T-cell (primary cell): ENCODE data around the gene LHFPL3. TPM values are rescaled to one million over a fixed set of nuclear protein-coding genes. Genes with fewer than 3 reads are reported as not detected.
A peak's percentile ranks its signal among the peaks of the same experiment; 100 is the strongest.

Experiments
- ATAC-seq, 4 experiments: fragments of 200-7000 bp in 3 of 4; fragments of 150-1000 bp in 1 of 4; cut with Tn5 transposase; replicated peaks in 1 of 4; 1 replicate in 3 of 4; 2 replicates in 1 of 4; pipeline ENCODE4 v1.10.0; 2021; ENCODE audit warnings: moderate library complexity in 3 of 4, mild to moderate bottlenecking in 2 of 4, moderate number of reproducible peaks in 1 of 4
- CTCF ChIA-PET, 2 donors: fragments of 300-600 bp; sonication (Branson Sonifier 250); formaldehyde crosslinking; loops; one replicate each; lab custom pipeline; 2022; ENCODE audit warnings: antibody characterized with exemption in 2 of 2; lab: Charles Lee
- POLR2A ChIA-PET, 2 donors: fragments of 300-600 bp; sonication (Branson Sonifier 250); formaldehyde crosslinking; loops; one replicate each; lab custom pipeline; 2022; ENCODE audit warnings: antibody characterized with exemption in 2 of 2; lab: Charles Lee
- DNase-seq, 35 experiments: peaks; one replicate each; pipeline versions ENCODE4 v3.0.0 to v3.0.0-alpha.2; 2013 to 2023
- H3K27ac ChIP-seq: one replicate; pipeline ENCODE4 v1.5.1; 2013; ENCODE audit warnings: low read length
- H3K27me3 ChIP-seq, 2 experiments: replicated peaks in 1 of 2; 1 replicate in 1 of 2; 2 replicates in 1 of 2; pipeline versions ENCODE4 v1.6.1 to v1.7.0; 2013; ENCODE audit warnings: low read length in 1 of 2, mixed read lengths in 1 of 2; ENCODE audit not compliant: control insufficient read depth in 2 of 2, insufficient read depth in 2 of 2; ENCODE audit errors: extremely low read depth in 1 of 2
- H3K36me3 ChIP-seq, 2 donors: 1 replicate in 1 of 2; 2 replicates in 1 of 2; pipeline versions ENCODE4 v1.6.1 to v1.7.0; 2013; ENCODE audit warnings: low read length in 1 of 2; ENCODE audit not compliant: control insufficient read depth in 2 of 2, insufficient read depth in 1 of 2; ENCODE audit errors: extremely low read depth in 1 of 2
- H3K4me1 ChIP-seq, 2 experiments: 1 replicate in 1 of 2; 2 replicates in 1 of 2; pipeline versions ENCODE4 v1.6.1 to v1.7.0; 2013; ENCODE audit warnings: low read length in 2 of 2, mixed read lengths in 1 of 2; ENCODE audit not compliant: insufficient read depth in 2 of 2, control insufficient read depth in 1 of 2; ENCODE audit errors: extremely low read depth in 1 of 2
- H3K4me3 ChIP-seq, 2 donors: 1 replicate in 1 of 2; 2 replicates in 1 of 2; pipeline versions ENCODE4 v1.5.1 to v1.7.0; 2013; ENCODE audit warnings: mild to moderate bottlenecking in 2 of 2, low read length in 1 of 2, moderate library complexity in 1 of 2; ENCODE audit not compliant: control insufficient read depth in 1 of 2; ENCODE audit errors: extremely low read depth in 1 of 2
- H3K9me3 ChIP-seq: 2 replicates; pipeline ENCODE4 v1.7.0; 2013
- H3K27ac Mint-ChIP-seq, 2 donors: one replicate each; pipeline ENCODE4 v1.8.0; 2020 to 2021; ENCODE audit warnings: mild to moderate bottlenecking in 2 of 2, mixed read lengths in 2 of 2
- H3K27me3 Mint-ChIP-seq, 2 donors: one replicate each; pipeline ENCODE4 v1.8.0; 2021 to 2022; ENCODE audit warnings: mixed read lengths in 2 of 2
- H3K36me3 Mint-ChIP-seq: one replicate; pipeline ENCODE4 v1.8.0; 2021; ENCODE audit warnings: mixed read lengths
- H3K4me1 Mint-ChIP-seq, 3 donors: one replicate each; pipeline ENCODE4 v1.8.0; 2020 to 2022; ENCODE audit warnings: mixed read lengths in 3 of 3, mild to moderate bottlenecking in 1 of 3
- H3K4me3 Mint-ChIP-seq, 3 donors: one replicate each; pipeline ENCODE4 v1.8.0; 2020 to 2022; ENCODE audit warnings: mild to moderate bottlenecking in 3 of 3, mixed read lengths in 3 of 3, moderate library complexity in 3 of 3
- H3K9me3 Mint-ChIP-seq, 3 donors: one replicate each; pipeline ENCODE4 v1.8.0; 2020 to 2022; ENCODE audit warnings: mixed read lengths in 3 of 3
- WGBS: methylation state at CpG from one replicate; pipeline ENCODE4 v1.1.5; 2013; ENCODE audit warnings: missing lambda C conversion rate; ENCODE audit not compliant: insufficient coverage; 5-methylcytosine and 5-hydroxymethylcytosine counted together
- total RNA-seq, 35 experiments: library from RNA in 6 of 35; stranded (reverse) in 6 of 35; fragments of 120-200 nt in 1 of 35; gene quantifications; one replicate each; pipeline versions ENCODE4 v1.2.1 to v1.2.4 and lab custom pipeline; 2013 to 2026

LHFPL3 gene
- total RNA-seq, 5 donors from 2014 or later (not counting 1 experiment from before 2014, with no cell fraction given) = not detected

- H3K4me3 ChIP-seq = no peak overlapping the region
- peaks cover 0 to 14% (median 0%) of the 10 kb centered on the region in 3 donors for H3K4me1 Mint-ChIP-seq
- 98% methylated on average over 3 of the region's 5 CpGs for WGBS
- no peak for ATAC-seq
- H3K36me3 ChIP-seq = no peaks in the 10 kb centered on the region
- no peak overlapping the region for H3K27ac ChIP-seq
- CTCF ChIA-PET = interaction anchor here in 1 of 2 donors (0.6 kb wide), 1 partner anchor 628 kb away, joined by 3 read pairs; no protein-coding TSS in a partner anchor
- no peak overlapping the region for H3K4me3 Mint-ChIP-seq
- H3K27me3 ChIP-seq = no peaks in the 10 kb centered on the region
- DNase-seq = no peak
- no peaks in the 10 kb centered on the region for H3K4me1 ChIP-seq
- no peaks in the 10 kb centered on the region for H3K27me3 Mint-ChIP-seq
- no peaks in the 10 kb centered on the region for H3K9me3 Mint-ChIP-seq
- POLR2A ChIA-PET = interaction anchor here (0.7 kb wide), 2 partner anchors 352 to 664 kb away, joined by 3 read pairs; no protein-coding TSS in a partner anchor
- no peak overlapping the region for H3K27ac Mint-ChIP-seq
- H3K9me3 ChIP-seq = no peaks in the 10 kb centered on the region
- no peaks in the 10 kb centered on the region for H3K36me3 Mint-ChIP-seq
These were observed 602.9 kb downstream of the LHFPL3 start for GRCh38 chr7:104931181-104931781.

GRCh38 chr7:104933022-104933421 is 604.6 kb downstream of the LHFPL3 start:
- WGBS = 91% methylated on average over 9 of the region's 9 CpGs
- ATAC-seq = no peak
- Mint-ChIP-seq H3K4me1 (peaks cover 0 to 14% (median 0%) of the 10 kb centered on the region in 3 donors), H3K27ac (peak overlapping the region in 1 of 2 donors; percentile 9), H3K9me3 (no peaks in the 10 kb centered on the region), H3K27me3 (no peaks in the 10 kb centered on the region), H3K4me3 (no peak overlapping the region), H3K36me3 (no peaks in the 10 kb centered on the region)
- Histone ChIP-seq H3K27ac (no peak overlapping the region), H3K27me3 (no peaks in the 10 kb centered on the region), H3K9me3 (no peaks in the 10 kb centered on the region), H3K4me1 (no peaks in the 10 kb centered on the region), H3K4me3 (no peak overlapping the region), H3K36me3 (no peaks in the 10 kb centered on the region)
- no peak for DNase-seq
- POLR2A ChIA-PET = interaction anchor here in 1 of 2 donors (0.7 kb wide), 1 partner anchor 12 kb away, joined by 4 read pairs; no protein-coding TSS in a partner anchor
- CTCF ChIA-PET = no interaction called here

- Histone ChIP-seq H3K27ac (no peak overlapping the region), H3K36me3 (no peaks in the 10 kb centered on the region), H3K9me3 (no peaks in the 10 kb centered on the region), H3K27me3 (no peaks in the 10 kb centered on the region), H3K4me1 (no peaks in the 10 kb centered on the region), H3K4me3 (no peak overlapping the region)
- ChIA-PET CTCF (no interaction called here), POLR2A (interaction anchor here in 1 of 2 donors (0.7 kb wide), 1 partner anchor 12 kb away, joined by 4 read pairs; no protein-coding TSS in a partner anchor)
- no peaks in the 10 kb centered on the region for H3K36me3 Mint-ChIP-seq
- no peaks in the 10 kb centered on the region for H3K27me3 Mint-ChIP-seq
- WGBS = no CpG with 5 or more reads among the region's 6 CpGs
- H3K4me3 Mint-ChIP-seq = no peak overlapping the region
- peak overlapping the region in 1 of 2 donors; percentile 9 for H3K27ac Mint-ChIP-seq
- H3K9me3 Mint-ChIP-seq = no peaks in the 10 kb centered on the region
- ATAC-seq (no peak), DNase-seq (no peak)
- peaks cover 0 to 14% (median 0%) of the 10 kb centered on the region in 3 donors for H3K4me1 Mint-ChIP-seq
These were observed 605.2 kb downstream of the LHFPL3 start for GRCh38 chr7:104933521-104933988.

GRCh38 chr7:104934665-104935064 is 606.3 kb downstream of the LHFPL3 start:
- Histone ChIP-seq H3K4me3 (no peak overlapping the region), H3K27ac (no peak overlapping the region), H3K27me3 (no peaks in the 10 kb centered on the region), H3K4me1 (no peaks in the 10 kb centered on the region), H3K36me3 (no peaks in the 10 kb centered on the region), H3K9me3 (no peaks in the 10 kb centered on the region)
- Mint-ChIP-seq H3K4me1 (peaks cover 0 to 21% (median 7%) of the 10 kb centered on the region in 3 donors), H3K27ac (peak overlapping the region in 1 of 2 donors; percentile 2), H3K9me3 (no peaks in the 10 kb centered on the region), H3K36me3 (no peaks in the 10 kb centered on the region), H3K27me3 (no peaks in the 10 kb centered on the region), H3K4me3 (no peak overlapping the region)
- ATAC-seq (no peak), DNase-seq (no peak)
- ChIA-PET POLR2A (no interaction called here), CTCF (no interaction called here)
- 50% methylated on average over 2 of the region's 7 CpGs for WGBS

- Histone ChIP-seq H3K27me3 (no peaks in the 10 kb centered on the region), H3K4me1 (peaks cover 0 to 1% of the 10 kb centered on the region in 2 experiments), H3K27ac (no peak overlapping the region), H3K9me3 (no peaks in the 10 kb centered on the region), H3K36me3 (no peaks in the 10 kb centered on the region), H3K4me3 (no peak overlapping the region)
- Mint-ChIP-seq H3K4me1 (peaks cover 0 to 21% (median 7%) of the 10 kb centered on the region in 3 donors), H3K36me3 (no peaks in the 10 kb centered on the region), H3K27ac (no peak overlapping the region), H3K4me3 (no peak overlapping the region), H3K9me3 (no peaks in the 10 kb centered on the region), H3K27me3 (no peaks in the 10 kb centered on the region)
- ATAC-seq (no peak), DNase-seq (no peak)
- CTCF ChIA-PET = no interaction called here
- POLR2A ChIA-PET = no interaction called here
These were observed 606.9 kb downstream of the LHFPL3 start for GRCh38 chr7:104935276-104935675.

- Histone ChIP-seq H3K36me3 (no peaks in the 10 kb centered on the region), H3K4me1 (peaks cover 3 to 13% of the 10 kb centered on the region in 2 experiments), H3K27ac (no peak overlapping the region), H3K27me3 (no peaks in the 10 kb centered on the region), H3K9me3 (no peaks in the 10 kb centered on the region), H3K4me3 (no peak overlapping the region)
- ChIA-PET POLR2A (interaction anchor here in 1 of 2 donors (0.8 kb wide), 1 partner anchor 76 kb away, joined by 4 read pairs; no protein-coding TSS in a partner anchor), CTCF (no interaction called here)
- Mint-ChIP-seq H3K4me1 (peaks cover 11 to 29% (median 19%) of the 10 kb centered on the region in 3 donors), H3K27ac (no peak overlapping the region), H3K9me3 (no peaks in the 10 kb centered on the region), H3K36me3 (no peaks in the 10 kb centered on the region), H3K4me3 (no peak overlapping the region), H3K27me3 (no peaks in the 10 kb centered on the region)
- ATAC-seq (no peak), DNase-seq (no peak)
- 87% methylated on average over 6 of the region's 8 CpGs for whole genome bisulfite sequencing
These were observed 608.1 kb downstream of the LHFPL3 start for GRCh38 chr7:104936546-104936945.
